Upper lobe of left lung (tissue), 6 donors: ENCODE results near the gene MDFI. TPM values are rescaled to one million over a fixed set of nuclear protein-coding genes. Genes with fewer than 3 reads are reported as not detected.

Source experiments
- ATAC-seq, 2 donors: fragments of 200-7000 bp; cut with Tn5 transposase; one replicate each; pipeline ENCODE4 v1.9.1; 2022; ENCODE audit warnings: mild to moderate bottlenecking in 2 of 2, moderate library complexity in 2 of 2; ENCODE audit not compliant: low FRiP score in 2 of 2
- DNase-seq, 2 donors: peaks; one replicate each; pipeline ENCODE4 v3.0.0-alpha.2; 2019 to 2020
- H3K27ac ChIP-seq, 4 donors: fragments of 200-600 bp; sonication (generic); one replicate each; pipeline ENCODE4 v1.5.1; 2016 to 2019
- H3K27me3 ChIP-seq, 4 donors: fragments of 200-600 bp; sonication (generic); one replicate each; pipeline ENCODE4 v1.5.1; 2017 to 2019
- H3K36me3 ChIP-seq, 4 donors: fragments of 200-600 bp; sonication (generic); one replicate each; pipeline ENCODE4 v1.5.1; 2016 to 2019
- H3K4me1 ChIP-seq, 4 donors: fragments of 200-600 bp; sonication (generic); one replicate each; pipeline ENCODE4 v1.5.1; 2018 to 2019
- H3K4me3 ChIP-seq, 4 donors: fragments of 200-600 bp; sonication (generic); one replicate each; pipeline ENCODE4 v1.5.1; 2017 to 2019; ENCODE audit warnings: mild to moderate bottlenecking in 2 of 4, moderate library complexity in 1 of 4
- H3K9me3 ChIP-seq, 4 donors: fragments of 200-600 bp; sonication (generic); one replicate each; pipeline ENCODE4 v1.5.1; 2018 to 2019
- CTCF ChIP-seq, 6 experiments: fragments of 450-650 bp in 4 of 6; fragments of 200-600 bp in 2 of 6; sonication (generic) in 2 of 6; IDR thresholded peaks; one replicate each; pipeline ENCODE4 v1.5.1; 2016 to 2019; ENCODE audit warnings: antibody characterized with exemption in 6 of 6
- EP300 ChIP-seq, 4 donors: sonication (generic); formaldehyde crosslinking; IDR thresholded peaks; one replicate each; pipeline ENCODE4 v1.5.1; 2017; ENCODE audit warnings: antibody characterized with exemption in 4 of 4, control low read depth in 2 of 4
- POLR2A ChIP-seq, 4 donors: fragments of 450-650 bp; IDR thresholded peaks; one replicate each; pipeline ENCODE4 v1.5.1; 2016 to 2017; ENCODE audit warnings: antibody characterized with exemption in 4 of 4, mild to moderate bottlenecking in 2 of 4
- POLR2AphosphoS5 ChIP-seq, 2 donors: sonication (generic); formaldehyde crosslinking; IDR thresholded peaks; one replicate each; pipeline ENCODE4 v1.5.1; 2017; ENCODE audit warnings: antibody characterized with exemption in 2 of 2
- WGBS, 2 donors: methylation state at CpG; one replicate each; pipeline ENCODE4 v1.1.5; 2017 to 2018; 5-methylcytosine and 5-hydroxymethylcytosine counted together
- total RNA-seq, 6 donors: library from RNA; depleted of rRNA in 4 of 6; stranded (reverse); fragments of >200 nt in 4 of 6; gene quantifications; one replicate each; pipeline versions ENCODE4 v1.1.0 to v1.2.1, GENCODE V29; 2016 to 2021
- donor health status: DM: no; HTN: no; CAD: no; lungs with moderate emphysema.
- donor health status: DM: no; HTN: yes; CAD: no; lungs with severe emphysema.

MDFI gene
- total RNA-seq, 6 donors from 2014 or later: 4.9 to 23.4 (median 8.0) TPM

GRCh38 chr6:41630946-41631345 lies 7.3 kb upstream of the MDFI start:
- Histone ChIP-seq H3K27me3 (no peaks in the 10 kb centered on the region), H3K27ac (no peak overlapping the region), H3K36me3 (no peaks in the 10 kb centered on the region), H3K4me3 (no peak overlapping the region), H3K9me3 (no peaks in the 10 kb centered on the region), H3K4me1 (peaks cover 0 to 7% (median 3%) of the 10 kb centered on the region in 4 donors)
- WGBS, 2 donors: 88 to 91% methylated on average over 3 to 8 of the region's 8 CpGs
- DNase-seq: no peak
- TF ChIP-seq POLR2A (IDR thresholded peaks at IDR 0.05): no peak
- TF ChIP-seq POLR2AphosphoS5 (IDR thresholded peaks at IDR 0.05): no peak
- TF ChIP-seq CTCF (IDR thresholded peaks at IDR 0.05): no peak
- no peak for TF ChIP-seq EP300 (IDR thresholded peaks at IDR 0.05)
- no peak for ATAC-seq

DNA sequence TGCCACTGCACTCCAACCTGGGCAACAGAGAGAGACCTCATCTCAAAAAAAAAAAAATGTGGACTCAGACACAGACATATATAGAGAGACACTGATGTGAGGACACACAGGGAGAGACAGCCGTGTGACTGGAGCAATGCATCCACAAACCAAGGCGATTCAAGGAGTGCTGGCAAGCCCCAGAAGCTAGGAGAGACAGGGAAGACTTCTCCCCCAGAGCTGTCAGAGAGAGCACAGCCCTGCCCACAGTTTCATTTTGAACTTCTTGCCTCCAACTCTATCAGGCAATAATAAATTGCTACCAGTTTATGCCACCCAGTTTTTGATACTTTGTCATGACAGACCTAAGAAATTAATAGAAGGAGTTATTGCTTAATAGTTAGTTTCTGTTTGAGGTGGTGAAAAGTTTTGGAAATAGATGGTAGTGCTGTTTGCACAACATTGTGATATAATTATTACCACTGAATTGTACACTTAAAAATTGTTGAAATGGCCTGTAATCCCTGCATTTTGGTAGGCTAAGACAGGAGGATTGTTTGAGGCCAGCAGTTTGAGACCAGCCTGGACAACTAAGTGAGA lies 5.1 kb upstream of the MDFI start:
- H3K27me3 ChIP-seq: peaks cover 0 to 14% (median 10%) of the 10 kb centered on the region in 4 donors
- H3K9me3 ChIP-seq: no peaks in the 10 kb centered on the region
- DNase-seq (no peak), ATAC-seq (no peak)
- no peak overlapping the region for H3K4me3 ChIP-seq
- H3K27ac ChIP-seq: no peak overlapping the region
- 64 to 71% methylated on average over 2 of the region's 2 CpGs for WGBS, 2 donors
- peaks cover 16 to 24% (median 18%) of the 10 kb centered on the region in 4 donors for H3K4me1 ChIP-seq
- TF ChIP-seq POLR2A (IDR thresholded peaks at IDR 0.05): no peak
- no peak for TF ChIP-seq EP300 (IDR thresholded peaks at IDR 0.05)
- TF ChIP-seq CTCF (IDR thresholded peaks at IDR 0.05): no peak
- no peak for TF ChIP-seq POLR2AphosphoS5 (IDR thresholded peaks at IDR 0.05)
- no peaks in the 10 kb centered on the region for H3K36me3 ChIP-seq

GRCh38 chr6:41634657-41635056 lies 3.6 kb upstream of the MDFI start:
- H3K36me3 ChIP-seq: no peaks in the 10 kb centered on the region
- DNase-seq: no peak
- H3K9me3 ChIP-seq: no peaks in the 10 kb centered on the region
- H3K27ac ChIP-seq: no peak overlapping the region
- 31 to 38% methylated on average over 3 to 4 of the region's 4 CpGs for WGBS, 2 donors
- H3K27me3 ChIP-seq: peaks cover 0 to 23% (median 14%) of the 10 kb centered on the region in 4 donors
- no peak for ATAC-seq
- H3K4me1 ChIP-seq: peaks cover 22 to 32% (median 30%) of the 10 kb centered on the region in 4 donors
- H3K4me3 ChIP-seq: no peak overlapping the region
- TF ChIP-seq POLR2A (IDR thresholded peaks at IDR 0.05) (no peak), POLR2AphosphoS5 (IDR thresholded peaks at IDR 0.05) (no peak), CTCF (IDR thresholded peaks at IDR 0.05) (no peak), EP300 (IDR thresholded peaks at IDR 0.05) (no peak)

GRCh38 chr6:41635365-41635764 lies 2.9 kb upstream of the MDFI start:
- H3K36me3 ChIP-seq: no peaks in the 10 kb centered on the region
- H3K4me1 ChIP-seq: peaks cover 22 to 34% (median 30%) of the 10 kb centered on the region in 4 donors
- no peak overlapping the region for H3K4me3 ChIP-seq
- ATAC-seq (no peak), DNase-seq (no peak)
- 74 to 75% methylated on average over 6 of the region's 6 CpGs for whole genome bisulfite sequencing, 2 donors
- peaks cover 0 to 23% (median 14%) of the 10 kb centered on the region in 4 donors for H3K27me3 ChIP-seq
- peak overlapping the region in 1 of 4 donors; percentile 28 for H3K27ac ChIP-seq
- no peaks in the 10 kb centered on the region for H3K9me3 ChIP-seq
- TF ChIP-seq CTCF (IDR thresholded peaks at IDR 0.05): no peak
- TF ChIP-seq POLR2AphosphoS5 (IDR thresholded peaks at IDR 0.05): no peak
- no peak for TF ChIP-seq EP300 (IDR thresholded peaks at IDR 0.05)
- no peak for TF ChIP-seq POLR2A (IDR thresholded peaks at IDR 0.05)

DNA sequence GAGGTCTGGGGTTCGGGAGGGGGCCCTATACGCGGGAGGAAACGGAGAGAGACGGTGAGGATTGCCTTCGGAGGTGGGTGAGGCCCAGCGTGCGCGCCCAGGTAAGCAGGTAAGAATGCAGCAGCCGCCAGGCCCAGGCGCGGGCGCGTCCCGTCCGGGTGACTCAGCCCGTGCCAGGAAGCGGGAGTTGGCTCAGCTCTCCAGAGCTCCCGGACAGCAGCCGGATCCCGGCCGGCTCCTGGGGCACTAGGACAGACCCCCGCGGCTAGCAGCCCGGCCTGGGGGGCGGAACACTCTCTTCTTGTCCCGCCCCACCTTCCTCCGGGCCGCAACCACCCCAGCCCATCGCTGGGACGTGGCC lies 1.5 kb upstream of the MDFI start:
- peak overlapping the region; percentile 8 to 61 (median 41) for H3K4me3 ChIP-seq
- ATAC-seq (peak in 1 of 2 donors; percentile 68), DNase-seq (peak; percentile 65 to 91)
- peaks cover 0 to 23% (median 14%) of the 10 kb centered on the region in 4 donors for H3K27me3 ChIP-seq
- H3K9me3 ChIP-seq: no peaks in the 10 kb centered on the region
- WGBS, 2 donors: 21 to 54% methylated on average over 22 to 26 of the region's 31 CpGs
- TF ChIP-seq POLR2AphosphoS5 (IDR thresholded peaks at IDR 0.05) (peak in 1 of 2 donors; percentile 9), POLR2A (IDR thresholded peaks at IDR 0.05) (no peak)
- no peaks in the 10 kb centered on the region for H3K36me3 ChIP-seq
- peak overlapping the region; percentile 60 to 80 (median 72) for H3K27ac ChIP-seq
- H3K4me1 ChIP-seq: peaks cover 22 to 35% (median 30%) of the 10 kb centered on the region in 4 donors
